ENCODE measurements around the gene PKIG. TPM values are rescaled to one million over a fixed set of nuclear protein-coding genes. Genes with fewer than 3 reads are reported as not detected.

Gene PKIG
- total and polyA plus RNA-seq, 2 of the 8 experiments (the other 6 are each of a cell fraction or from before 2014, with no cell fraction given), result 26.7 to 34.3 TPM

DNA sequence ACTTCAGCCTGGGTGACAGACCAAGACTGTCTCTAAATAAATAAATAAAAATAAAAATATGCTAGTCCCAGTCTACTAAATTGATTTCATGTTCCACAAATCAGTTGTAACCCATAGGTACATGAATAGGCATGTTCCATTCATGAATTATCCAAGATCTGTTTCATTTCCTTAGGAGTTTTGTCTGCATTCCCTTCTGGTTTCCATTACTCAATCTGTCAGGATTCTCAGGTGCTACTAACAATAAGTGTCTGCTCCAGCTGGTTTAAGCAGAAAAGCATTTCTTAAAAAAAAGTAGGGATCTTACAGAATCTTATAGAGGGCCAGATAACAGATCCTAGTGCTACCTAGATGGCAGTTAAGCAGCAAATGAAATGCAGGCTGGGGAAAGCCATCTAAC is 15.6 kb upstream of the PKIG start:
- Histone ChIP-seq H3K4me3 (ENCODE audit: extremely low read depth in 1 of 4, insufficient read depth in 2 of 4, low read depth in 3 of 4, low read length in 4 of 4) (no peak overlapping the region), H4K91ac (replicated peaks; ENCODE audit: insufficient read length, low read length) (no peak overlapping the region), H3K36me3 (ENCODE audit: control insufficient read depth in 2 of 4, insufficient read depth in 4 of 4, low read length in 3 of 4) (no peaks in the 10 kb centered on the region), H3K4me1 (replicated peaks in 1 of 4; ENCODE audit: control insufficient read depth in 3 of 4, insufficient read depth in 4 of 4, low read length in 3 of 4) (no peaks in the 10 kb centered on the region), H2BK20ac (ENCODE audit: low read length) (no peak overlapping the region), H3K56ac (replicated peaks; ENCODE audit: insufficient read length, low read depth, low read length) (no peak overlapping the region), H3K23ac (ENCODE audit: insufficient read length) (no peak overlapping the region), H3K4me2 (ENCODE audit: insufficient read depth in 1 of 2, low read depth in 2 of 2, low read length in 2 of 2) (no peak overlapping the region), H2AK5ac (ENCODE audit: low read depth, low read length) (no peak overlapping the region), H3K79me1 (ENCODE audit: low read depth, low read length) (no peaks in the 10 kb centered on the region), H2BK5ac (ENCODE audit: low read depth, low read length) (no peak overlapping the region), H3K9me3 (ENCODE audit: insufficient read depth in 2 of 2, low read depth in 1 of 2, low read length in 1 of 2) (no peaks in the 10 kb centered on the region), H3K4ac (replicated peaks; ENCODE audit: insufficient read length, low read depth, low read length) (no peak overlapping the region), H2BK12ac (ENCODE audit: low read depth, low read length) (no peak overlapping the region), H3K27ac (ENCODE audit: low read depth, low read length) (no peak overlapping the region), H3K18ac (ENCODE audit: extremely low read depth, low read length) (no peak overlapping the region), H3K23me2 (ENCODE audit: low read depth, low read length) (no peaks in the 10 kb centered on the region), H4K5ac (ENCODE audit: insufficient read length, low read depth, low read length) (no peak overlapping the region), H2AFZ (ENCODE audit: low read length) (no peak overlapping the region), H2BK15ac (ENCODE audit: low read length) (no peak overlapping the region), H2BK120ac (replicated peaks; ENCODE audit: low read depth, low read length) (no peak overlapping the region), H4K8ac (ENCODE audit: extremely low read depth, insufficient read depth, low read length) (no peak overlapping the region), H3K9ac (replicated peaks in 1 of 4; ENCODE audit: extremely low read depth in 1 of 4, low read depth in 3 of 4, low read length in 3 of 4) (no peak overlapping the region), H3K79me2 (ENCODE audit: control insufficient read depth in 1 of 2, insufficient read depth in 2 of 2, low read length in 2 of 2) (no peaks in the 10 kb centered on the region), H3K14ac (ENCODE audit: insufficient read length) (no peak overlapping the region), H4K20me1 (replicated peaks in 1 of 2; ENCODE audit: control insufficient read depth in 1 of 2, insufficient read depth in 2 of 2, low read length in 2 of 2) (peaks cover 0 to 1% of the 10 kb centered on the region in 2 experiments), H3K27me3 (replicated peaks in 1 of 4; ENCODE audit: control insufficient read depth in 3 of 4, extremely low read depth in 1 of 4, insufficient read depth in 3 of 4, low read length in 3 of 4) (no peaks in the 10 kb centered on the region)
- DNase-seq (ENCODE audit: low read depth in 1 of 2, low spot score in 2 of 2) (no peak), FAIRE-seq (no peak)
- ChIA-PET CTCF (ENCODE audit: partially characterized antibody) (interaction anchor here (0.8 to 1.7 kb wide), 4 partner anchors 9 to 36 kb away, joined by 3 to 6 read pairs (median 4); no protein-coding TSS in a partner anchor), POLR2A (ENCODE audit: partially characterized antibody) (no interaction called here)
- no peak for TF ChIP-seq CREB1 (IDR thresholded peaks at IDR 0.05)
- no peak for TF ChIP-seq CBX5 (IDR thresholded peaks at IDR 0.05; ENCODE audit: low read depth, low read length)
- TF ChIP-seq HDAC2 (IDR thresholded peaks at IDR 0.05; ENCODE audit: borderline replicate concordance in 1 of 2, low read depth in 2 of 2, low read length in 2 of 2), result no peak
- no peak for TF ChIP-seq CBX8 (IDR thresholded peaks at IDR 0.05; ENCODE audit: borderline replicate concordance, low read depth, low read length)
- no peak for TF ChIP-seq SAP30 (IDR thresholded peaks at IDR 0.05; ENCODE audit: insufficient read depth, insufficient replicate concordance, low read length)
- TF ChIP-seq SIN3A (conservative IDR thresholded peaks at IDR 0.05 in 1 of 2, IDR thresholded peaks at IDR 0.05 in 1 of 2; ENCODE audit: low read depth in 1 of 2, low read length in 2 of 2), result no peak
- TF ChIP-seq RBBP5 (IDR thresholded peaks at IDR 0.05; ENCODE audit: borderline replicate concordance, low read depth, low read length), result no peak
- no peak for TF ChIP-seq ASH2L (IDR thresholded peaks at IDR 0.05; ENCODE audit: low read length)
- TF ChIP-seq RFX5 (IDR thresholded peaks at IDR 0.05; ENCODE audit: borderline replicate concordance, low read depth, low read length), result no peak
- no peak for TF ChIP-seq TBP (IDR thresholded peaks at IDR 0.05; ENCODE audit: low read depth, low read length)
- no peak for TF ChIP-seq EP300 (IDR thresholded peaks at IDR 0.05; ENCODE audit: borderline replicate concordance in 1 of 2, low read depth in 2 of 2, low read length in 2 of 2)
- TF ChIP-seq, protein P1, sequence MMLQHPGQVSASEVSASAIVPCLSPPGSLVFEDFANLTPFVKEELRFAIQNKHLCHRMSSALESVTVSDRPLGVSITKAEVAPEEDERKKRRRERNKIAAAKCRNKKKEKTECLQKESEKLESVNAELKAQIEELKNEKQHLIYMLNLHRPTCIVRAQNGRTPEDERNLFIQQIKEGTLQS (IDR thresholded peaks at IDR 0.05; ENCODE audit: insufficient read depth, low read depth, low read length), result no peak
- TF ChIP-seq, protein P2, sequence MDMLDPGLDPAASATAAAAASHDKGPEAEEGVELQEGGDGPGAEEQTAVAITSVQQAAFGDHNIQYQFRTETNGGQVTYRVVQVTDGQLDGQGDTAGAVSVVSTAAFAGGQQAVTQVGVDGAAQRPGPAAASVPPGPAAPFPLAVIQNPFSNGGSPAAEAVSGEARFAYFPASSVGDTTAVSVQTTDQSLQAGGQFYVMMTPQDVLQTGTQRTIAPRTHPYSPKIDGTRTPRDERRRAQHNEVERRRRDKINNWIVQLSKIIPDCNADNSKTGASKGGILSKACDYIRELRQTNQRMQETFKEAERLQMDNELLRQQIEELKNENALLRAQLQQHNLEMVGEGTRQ (IDR thresholded peaks at IDR 0.05; ENCODE audit: low read length), result no peak
